ENCODE data around the gene NFATC1. TPM values are rescaled to one million over a fixed set of nuclear protein-coding genes. Genes with fewer than 3 reads are reported as not detected.

NFATC1 gene
- total and polyA plus RNA-seq, 5 experiments from 2014 or later: 12.7 to 51.0 (median 34.9) TPM

DNA sequence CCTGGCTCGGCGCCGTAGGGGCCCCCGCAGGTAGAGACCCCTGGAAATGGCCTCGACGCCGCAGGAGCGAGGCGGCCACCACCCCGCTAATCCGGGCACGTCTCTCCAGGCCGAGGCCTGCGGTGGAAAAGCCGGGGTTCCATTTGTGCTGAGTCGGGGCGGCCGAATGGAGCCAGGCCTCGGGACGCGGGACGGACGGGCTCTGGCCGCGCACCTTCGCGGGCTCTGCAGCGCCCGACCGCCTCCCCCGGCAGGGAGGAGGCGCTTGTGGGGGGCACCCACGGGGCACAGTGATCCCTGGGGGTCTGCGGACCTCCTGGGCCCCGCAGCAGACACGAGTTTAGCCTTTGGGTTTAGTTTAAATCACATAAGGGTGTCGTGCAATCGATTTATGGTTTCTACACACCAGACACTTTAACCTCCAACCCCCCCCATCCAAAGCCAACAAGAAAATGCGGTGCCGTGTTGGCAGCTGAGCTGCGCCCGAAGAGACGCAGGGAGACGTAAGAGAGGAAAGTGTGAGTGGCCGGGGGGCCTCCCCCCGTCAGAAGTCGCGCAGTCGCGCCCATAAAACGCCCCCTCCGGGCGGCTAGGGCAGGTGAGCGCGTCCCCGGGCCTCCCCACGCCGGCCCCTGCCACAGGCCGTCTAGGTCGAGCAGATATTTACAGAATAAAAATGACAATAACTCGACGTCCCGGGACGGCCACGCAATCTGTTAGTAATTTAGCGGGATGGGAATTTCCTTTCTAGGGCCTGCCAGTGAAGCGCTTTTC lies 1.0 kb upstream of the NFATC1 start:
- Mint-ChIP-seq H3K27ac (peak overlapping the region in 9 of 10 donors; percentile 25 to 86 (median 69)), H3K27me3 (peaks cover 0 to 7% (median 0%) of the 10 kb centered on the region in 5 donors), H3K4me1 (peaks cover 15 to 45% (median 28%) of the 10 kb centered on the region in 4 donors), H3K4me3 (peak overlapping the region; percentile 66 to 90 (median 86)), H3K36me3 (no peaks in the 10 kb centered on the region), H3K9me3 (no peaks in the 10 kb centered on the region)
- DNase-seq: peak; percentile 30 to 80 (median 56)
- peak; percentile 29 to 36 for ATAC-seq
- POLR2A ChIA-PET: interaction anchor here (3.8 kb wide), 1 partner anchor 10 kb away, joined by 26 read pairs; no protein-coding TSS in a partner anchor

- peaks cover 15 to 45% (median 27%) of the 10 kb centered on the region in 4 donors for H3K4me1 Mint-ChIP-seq
- no peaks in the 10 kb centered on the region for H3K9me3 Mint-ChIP-seq
- H3K4me3 Mint-ChIP-seq: peak overlapping the region; percentile 66 to 90 (median 86)
- ATAC-seq: no peak
- no peaks in the 10 kb centered on the region for H3K36me3 Mint-ChIP-seq
- H3K27me3 Mint-ChIP-seq: peaks cover 0 to 7% (median 0%) of the 10 kb centered on the region in 5 donors
- DNase-seq: no peak
- peak overlapping the region in 2 of 10 donors; percentile 25 to 76 for H3K27ac Mint-ChIP-seq
- POLR2A ChIA-PET: interaction anchor here (1.7 to 3.8 kb wide), 2 partner anchors 9 to 283 kb away, joined by 5 to 26 read pairs; no protein-coding TSS in a partner anchor
These were observed 456 bp upstream of the NFATC1 start for GRCh38 chr18:79395308-79395640.

GRCh38 chr18:79396431-79397246 lies 909 bp downstream of the NFATC1 start:
- H3K4me3 Mint-ChIP-seq: peak overlapping the region; percentile 36 to 80 (median 59)
- peaks cover 0 to 4% (median 0%) of the 10 kb centered on the region in 5 donors for H3K27me3 Mint-ChIP-seq
- POLR2A ChIA-PET: interaction anchor here (0.6 to 1.8 kb wide), 8 partner anchors 8 to 282 kb away, joined by 3 to 6 read pairs (median 4); no protein-coding TSS in a partner anchor
- H3K36me3 Mint-ChIP-seq: peaks cover 0 to 4% (median 0%) of the 10 kb centered on the region in 3 donors
- peak in 4 of 10 donors; percentile 35 to 64 (median 40) for DNase-seq
- peak overlapping the region in 3 of 10 donors; percentile 13 to 65 (median 34) for H3K27ac Mint-ChIP-seq
- H3K4me1 Mint-ChIP-seq: peaks cover 22 to 55% (median 35%) of the 10 kb centered on the region in 4 donors
- ATAC-seq: peak in 1 of 2 donors; percentile 13
- no peaks in the 10 kb centered on the region for H3K9me3 Mint-ChIP-seq

GRCh38 chr18:79397247-79397829 lies 1.6 kb downstream of the NFATC1 start:
- Mint-ChIP-seq H3K4me3 (peak overlapping the region in 7 of 10 donors; percentile 18 to 73 (median 42)), H3K27ac (peak overlapping the region in 1 of 10 donors; percentile 13), H3K9me3 (no peaks in the 10 kb centered on the region), H3K27me3 (peaks cover 0 to under 1% (median 0%) of the 10 kb centered on the region in 5 donors), H3K36me3 (peaks cover 0 to 4% (median 0%) of the 10 kb centered on the region in 3 donors), H3K4me1 (peaks cover 19 to 56% (median 36%) of the 10 kb centered on the region in 4 donors)
- DNase-seq (peak in 1 of 10 donors; percentile 35), ATAC-seq (no peak)
- POLR2A ChIA-PET: interaction anchor here (0.6 to 2.4 kb wide), 8 partner anchors 9 to 329 kb away, joined by 3 to 21 read pairs (median 5); partner anchors contain the start of gene ATP9B

GRCh38 chr18:79397830-79398761 lies 2.4 kb downstream of the NFATC1 start:
- peak in 1 of 10 donors; percentile 51 for DNase-seq
- Mint-ChIP-seq H3K4me1 (peaks cover 20 to 56% (median 36%) of the 10 kb centered on the region in 4 donors), H3K9me3 (no peaks in the 10 kb centered on the region), H3K27ac (peak overlapping the region in 9 of 10 donors; percentile 48 to 94 (median 89)), H3K4me3 (peak overlapping the region; percentile 69 to 94 (median 86)), H3K36me3 (peaks cover 0 to 4% (median 0%) of the 10 kb centered on the region in 3 donors), H3K27me3 (no peaks in the 10 kb centered on the region)
- no peak for ATAC-seq
- POLR2A ChIA-PET: interaction anchor here (0.7 to 2.4 kb wide), 5 partner anchors 9 to 329 kb away, joined by 3 to 21 read pairs (median 4); partner anchors contain the start of gene ATP9B

DNA sequence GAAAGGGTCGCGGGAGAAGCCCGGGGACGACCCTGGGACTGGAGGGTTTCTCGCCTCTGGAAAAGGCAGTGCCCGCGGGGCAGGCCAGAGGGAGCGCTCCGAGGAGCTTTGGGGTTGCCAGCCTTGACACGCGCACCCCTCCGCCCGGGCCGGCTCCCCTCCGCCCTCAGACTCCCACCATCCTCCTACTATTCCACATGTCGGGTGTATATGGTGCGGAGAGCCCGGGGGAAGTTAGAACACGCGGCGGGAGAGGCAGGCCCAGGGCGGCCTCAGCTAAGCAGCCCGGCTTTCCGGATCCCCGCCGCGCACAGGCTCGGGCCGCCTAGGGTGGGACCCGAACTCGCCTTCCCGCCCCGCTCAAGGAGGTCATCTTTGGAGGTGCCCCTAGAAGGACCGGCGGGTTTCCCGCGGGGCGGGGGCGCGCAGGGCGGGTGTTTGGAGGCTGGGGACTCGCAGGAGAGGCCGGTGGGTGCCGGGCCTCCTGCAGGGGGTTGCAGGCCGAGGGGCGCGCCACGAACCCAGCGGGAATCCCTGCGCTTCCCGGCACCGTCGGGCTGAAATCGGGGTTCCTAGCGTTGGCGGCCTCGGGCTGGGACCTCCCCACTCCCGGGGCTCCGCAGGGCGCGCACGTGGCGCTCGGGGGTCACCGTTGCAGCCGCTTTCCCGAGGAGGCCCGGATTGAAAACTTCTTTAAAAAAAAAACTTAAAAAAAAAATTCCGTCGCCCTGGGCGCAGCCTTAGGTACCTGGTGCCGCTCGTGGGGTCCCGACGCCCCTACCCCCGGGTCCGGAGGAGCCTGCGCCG lies 3.7 kb downstream of the NFATC1 start:
- no peaks in the 10 kb centered on the region for H3K9me3 Mint-ChIP-seq
- no peaks in the 10 kb centered on the region for H3K27me3 Mint-ChIP-seq
- peak; percentile 6 to 8 for ATAC-seq
- peak overlapping the region; percentile 81 to 94 (median 90) for H3K27ac Mint-ChIP-seq
- peaks cover 25 to 60% (median 46%) of the 10 kb centered on the region in 4 donors for H3K4me1 Mint-ChIP-seq
- peak overlapping the region; percentile 69 to 94 (median 86) for H3K4me3 Mint-ChIP-seq
- POLR2A ChIA-PET: interaction anchor here (0.6 to 2.4 kb wide), 2 partner anchors 121 to 124 kb away, joined by 3 to 21 read pairs; no protein-coding TSS in a partner anchor
- H3K36me3 Mint-ChIP-seq: peaks cover 0 to 4% (median 0%) of the 10 kb centered on the region in 3 donors
- peak in 3 of 10 donors; percentile 37 to 39 (median 37) for DNase-seq

- Mint-ChIP-seq H3K9me3 (no peaks in the 10 kb centered on the region), H3K4me1 (peaks cover 28 to 60% (median 51%) of the 10 kb centered on the region in 4 donors), H3K27me3 (no peaks in the 10 kb centered on the region), H3K36me3 (peaks cover 0 to 4% (median 0%) of the 10 kb centered on the region in 3 donors), H3K27ac (no peak overlapping the region), H3K4me3 (peak overlapping the region in 2 of 10 donors; percentile 69 to 83)
- peak; percentile 24 to 25 for ATAC-seq
- POLR2A ChIA-PET: interaction anchor here (1.5 to 1.8 kb wide), 2 partner anchors 109 to 123 kb away, joined by 4 to 10 read pairs; no protein-coding TSS in a partner anchor
- DNase-seq: peak in 8 of 10 donors; percentile 42 to 82 (median 57)
These were observed 4.4 kb downstream of the NFATC1 start for GRCh38 chr18:79400091-79400590.

- no peaks in the 10 kb centered on the region for H3K27me3 Mint-ChIP-seq
- H3K36me3 Mint-ChIP-seq: peaks cover 0 to 4% (median 0%) of the 10 kb centered on the region in 3 donors
- DNase-seq: peak; percentile 36 to 84 (median 64)
- peaks cover 29 to 67% (median 57%) of the 10 kb centered on the region in 4 donors for H3K4me1 Mint-ChIP-seq
- peak overlapping the region; percentile 77 to 95 (median 90) for H3K4me3 Mint-ChIP-seq
- POLR2A ChIA-PET: interaction anchor here (0.8 to 1.8 kb wide), 6 partner anchors 21 to 129 kb away, joined by 3 to 10 read pairs (median 4); no protein-coding TSS in a partner anchor
- H3K9me3 Mint-ChIP-seq: no peaks in the 10 kb centered on the region
- peak; percentile 22 to 23 for ATAC-seq
- peak overlapping the region; percentile 94 to 99 (median 98) for H3K27ac Mint-ChIP-seq
These were observed 5.1 kb downstream of the NFATC1 start for GRCh38 chr18:79400591-79401381.

- POLR2A ChIA-PET: interaction anchor here (0.8 to 2.1 kb wide), 7 partner anchors 21 to 128 kb away, joined by 3 to 13 read pairs (median 4); no protein-coding TSS in a partner anchor
- DNase-seq (peak in 1 of 10 donors; percentile 5), ATAC-seq (no peak)
- H3K4me3 Mint-ChIP-seq: peak overlapping the region; percentile 77 to 95 (median 90)
- H3K27ac Mint-ChIP-seq: peak overlapping the region; percentile 94 to 99 (median 98)
- no peaks in the 10 kb centered on the region for H3K27me3 Mint-ChIP-seq
- peaks cover 0 to 4% (median 3%) of the 10 kb centered on the region in 3 donors for H3K36me3 Mint-ChIP-seq
- H3K4me1 Mint-ChIP-seq: peaks cover 36 to 75% (median 65%) of the 10 kb centered on the region in 4 donors
- no peaks in the 10 kb centered on the region for H3K9me3 Mint-ChIP-seq
These were observed 5.9 kb downstream of the NFATC1 start for GRCh38 chr18:79401494-79402208.
